Measurements from ENCODE around the gene GMDS.
"Not testable (repeated sequence)": the region's sequence is repeated elsewhere in the genome, so short reads cannot be mapped to it uniquely, and the experiment has no call there.

The GMDS gene

DNA sequence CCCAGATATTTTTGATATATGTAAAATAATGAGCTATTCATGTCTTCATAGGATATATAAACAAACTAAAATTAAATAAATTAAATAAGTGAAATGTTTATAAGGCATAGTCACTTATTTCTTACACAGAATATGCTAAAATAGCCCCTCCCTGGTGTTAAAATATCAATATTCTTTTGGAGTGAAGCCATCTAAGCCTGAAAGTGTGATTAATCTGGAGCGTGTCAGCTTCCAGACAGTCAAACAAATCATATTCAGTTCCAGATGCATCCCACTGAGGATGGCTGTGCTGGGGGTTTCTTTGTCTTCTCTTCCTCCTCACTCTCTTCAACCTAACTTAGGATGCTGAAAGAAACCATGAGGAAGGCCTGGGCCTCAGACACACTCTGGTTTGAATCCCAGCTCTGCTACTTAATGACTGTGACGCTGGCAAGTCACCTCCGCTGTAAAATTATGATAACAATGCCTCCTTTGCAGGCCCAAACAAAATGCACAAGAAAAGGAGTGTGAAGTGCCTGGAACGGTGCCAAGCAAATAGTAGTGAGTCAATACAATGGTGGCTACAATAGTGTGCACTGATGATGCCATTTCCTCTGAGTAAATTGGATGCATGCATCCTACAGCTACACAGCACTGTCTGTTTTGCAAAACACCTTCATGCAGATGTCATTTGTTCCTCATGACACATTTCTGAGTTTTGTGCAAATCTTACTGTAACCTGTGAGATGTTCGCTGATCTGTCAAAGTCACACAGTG, 474.3 kb downstream of the GMDS start:
- peak; percentile 12 for DNase-seq (ENCODE audit: low read depth)

DNA sequence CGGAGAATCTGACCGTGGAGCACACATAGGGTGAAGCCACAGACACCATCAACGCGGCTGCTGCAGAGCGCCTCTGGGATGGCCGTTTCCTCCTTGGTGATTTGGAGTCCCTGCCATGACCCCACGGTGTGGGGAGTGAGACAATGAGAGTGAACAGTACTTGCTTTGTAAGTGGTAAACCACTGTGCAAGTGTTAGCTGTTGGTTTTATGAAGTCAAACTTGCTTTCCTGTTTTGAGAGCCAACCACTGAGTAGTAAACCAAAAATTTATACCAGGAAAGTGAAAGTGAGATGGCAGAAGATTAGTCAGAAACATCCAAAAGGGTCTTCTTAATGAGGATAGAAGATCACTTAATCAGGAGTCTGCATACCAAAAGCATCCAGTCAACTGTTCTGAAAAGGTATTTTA, 475.0 kb downstream of the GMDS start:
- peak; percentile 29 for DNase-seq (ENCODE audit: low read depth)

- DNase-seq (ENCODE audit: low read depth): no peak
These were observed 477.7 kb downstream of the GMDS start for GRCh38 chr6:1767481-1768246.

DNA sequence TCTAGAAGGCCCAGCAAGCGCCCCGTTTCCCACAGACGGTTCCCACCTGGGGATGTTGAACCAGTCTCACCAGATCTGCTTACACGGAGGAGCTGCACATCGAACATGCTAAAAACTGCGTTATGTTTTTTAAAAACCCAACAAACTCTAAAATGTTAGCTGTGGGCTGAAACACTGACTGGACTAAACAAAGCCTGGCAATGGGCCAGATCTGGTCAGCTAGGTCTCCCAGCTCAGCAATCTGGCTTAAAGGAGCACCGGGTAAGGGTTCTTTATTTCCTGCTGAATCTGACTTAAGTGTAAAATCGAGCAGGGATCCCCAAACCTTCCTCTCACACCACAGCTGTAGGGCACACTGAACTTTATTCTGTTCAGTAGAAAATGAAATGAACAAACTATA, 478.8 kb downstream of the GMDS start:
- no peak for DNase-seq (ENCODE audit: low read depth)

GRCh38 chr6:1765160-1765903, 480.1 kb downstream of the GMDS start:
- no peak for DNase-seq (ENCODE audit: low read depth)

- DNase-seq (ENCODE audit: low read depth): no peak
These were observed 480.9 kb downstream of the GMDS start for GRCh38 chr6:1764397-1764987.

- no peak for DNase-seq (ENCODE audit: low read depth)
These were observed 482.0 kb downstream of the GMDS start for GRCh38 chr6:1763404-1763803.

DNA sequence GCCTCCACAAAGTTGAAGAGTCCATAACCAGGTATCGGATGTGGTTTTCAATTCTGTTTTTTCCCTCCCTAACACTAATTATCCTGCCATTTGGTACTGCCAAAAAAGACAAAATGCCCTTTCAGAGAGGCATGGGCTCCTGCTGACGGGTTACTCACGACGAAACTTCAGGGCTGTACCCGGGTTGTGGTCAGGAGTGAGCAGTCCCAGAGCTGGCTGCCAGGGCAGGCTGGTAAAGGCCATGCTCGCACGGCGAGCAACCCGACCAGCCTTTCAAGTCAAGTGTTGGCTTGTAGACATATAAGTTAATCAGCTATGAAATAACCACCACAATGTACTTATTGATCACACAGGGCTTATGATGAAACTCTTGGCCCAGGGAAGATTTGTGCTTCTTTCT, 483.2 kb downstream of the GMDS start:
- no peak for DNase-seq (ENCODE audit: low read depth)

GRCh38 chr6:1761477-1761877, 483.9 kb downstream of the GMDS start:
- DNase-seq (ENCODE audit: low read depth): no peak

DNA sequence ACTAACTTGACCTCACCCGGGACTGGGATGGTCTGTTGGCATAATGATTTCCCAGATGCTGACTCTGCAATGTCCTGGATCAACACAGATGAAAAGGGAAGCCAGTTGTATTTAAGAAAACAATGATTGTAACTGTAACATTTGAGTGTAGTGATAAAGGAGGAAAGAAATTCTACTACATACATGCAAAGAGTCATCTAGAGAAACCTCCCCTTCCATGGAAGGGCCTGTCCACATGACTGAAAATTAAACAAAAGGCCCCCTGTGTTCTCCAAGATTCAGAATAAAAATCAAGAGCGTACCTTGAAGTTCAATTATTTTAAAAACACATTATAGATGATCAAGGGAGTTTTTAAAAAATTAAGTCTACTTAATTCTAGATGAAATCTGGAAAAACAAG, 484.5 kb downstream of the GMDS start:
- no peak for DNase-seq (ENCODE audit: low read depth)

- DNase-seq (ENCODE audit: low read depth): no peak
These were observed 485.5 kb downstream of the GMDS start for GRCh38 chr6:1759870-1760269.

DNA sequence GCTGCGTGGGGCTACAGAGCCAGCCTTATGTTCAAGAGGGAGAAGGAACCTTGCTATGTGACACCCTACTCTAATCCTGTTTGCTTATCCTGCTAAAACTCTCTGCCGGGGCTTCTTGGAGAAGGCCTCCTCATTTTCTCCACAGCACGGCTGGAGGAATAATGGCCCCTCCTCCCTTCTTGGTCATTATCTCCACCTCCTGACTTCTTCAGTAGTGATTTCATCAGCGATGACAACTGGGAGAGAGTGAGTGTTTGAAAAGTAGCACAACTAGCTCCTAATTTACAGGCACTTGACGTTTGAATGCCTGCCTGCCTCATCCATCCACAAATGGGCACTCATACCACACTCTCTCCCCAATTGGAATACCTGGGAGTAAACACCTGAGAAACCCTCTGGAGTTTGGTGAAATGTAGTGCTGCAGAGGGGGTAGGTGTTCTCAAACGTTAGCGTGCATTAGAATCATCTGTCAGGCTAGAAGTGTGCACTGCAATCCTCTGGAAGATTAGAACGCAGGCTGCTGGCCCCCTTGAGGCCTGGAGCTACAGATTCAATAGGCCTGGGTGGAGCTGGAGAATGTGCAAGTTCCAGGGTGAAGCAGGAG, 487.2 kb downstream of the GMDS start:
- DNase-seq (ENCODE audit: low read depth): no peak

DNA sequence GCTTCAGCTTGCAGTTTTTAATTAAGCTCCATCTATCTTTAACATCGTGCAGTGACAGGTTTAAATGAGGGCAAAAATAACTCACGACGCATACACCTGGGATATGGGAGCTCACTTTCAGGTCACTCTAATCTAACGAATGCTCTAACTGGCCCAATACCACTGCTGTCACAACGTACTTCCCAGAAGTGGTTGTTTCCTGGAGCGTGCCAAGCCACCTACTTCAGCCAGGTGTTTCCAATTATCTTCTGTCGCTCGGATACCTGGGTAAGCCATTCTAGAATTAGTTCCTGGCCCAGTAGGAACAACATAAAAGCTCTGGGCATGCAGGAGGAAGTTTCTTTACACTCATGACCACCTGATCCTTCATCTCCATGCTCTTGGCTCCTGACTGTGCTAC, 488.3 kb downstream of the GMDS start:
- DNase-seq (ENCODE audit: low read depth): no peak

GRCh38 chr6:1756472-1757129, 488.8 kb downstream of the GMDS start:
- no peak for DNase-seq (ENCODE audit: low read depth)

- not testable (repeated sequence) for DNase-seq (ENCODE audit: low read depth)
These were observed 494.3 kb downstream of the GMDS start for GRCh38 chr6:1751063-1751462.

GRCh38 chr6:1749041-1749440, 496.4 kb downstream of the GMDS start:
- no peak for DNase-seq (ENCODE audit: low read depth)

GRCh38 chr6:1747531-1747930, 497.9 kb downstream of the GMDS start:
- no peak for DNase-seq (ENCODE audit: low read depth)

DNA sequence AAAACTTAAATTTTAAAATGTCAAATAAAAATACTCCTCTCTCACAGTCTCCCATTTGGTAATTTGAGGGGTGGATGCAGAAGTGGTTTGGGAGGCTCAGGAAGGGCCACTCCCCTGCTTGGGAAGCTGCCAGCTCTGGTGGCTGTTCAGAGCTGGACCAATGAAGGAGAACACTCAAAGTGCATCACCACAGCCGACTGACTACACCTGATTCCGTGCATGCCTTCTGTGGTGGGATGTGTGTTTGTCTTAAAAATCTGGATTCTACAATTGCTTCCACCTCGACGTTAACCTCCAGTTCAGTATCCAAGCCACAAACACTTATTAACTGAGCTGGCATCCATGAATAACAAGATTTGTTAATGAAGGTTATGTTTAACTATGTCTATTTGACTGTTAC, 498.4 kb downstream of the GMDS start:
- no peak for DNase-seq (ENCODE audit: low read depth)

DNA sequence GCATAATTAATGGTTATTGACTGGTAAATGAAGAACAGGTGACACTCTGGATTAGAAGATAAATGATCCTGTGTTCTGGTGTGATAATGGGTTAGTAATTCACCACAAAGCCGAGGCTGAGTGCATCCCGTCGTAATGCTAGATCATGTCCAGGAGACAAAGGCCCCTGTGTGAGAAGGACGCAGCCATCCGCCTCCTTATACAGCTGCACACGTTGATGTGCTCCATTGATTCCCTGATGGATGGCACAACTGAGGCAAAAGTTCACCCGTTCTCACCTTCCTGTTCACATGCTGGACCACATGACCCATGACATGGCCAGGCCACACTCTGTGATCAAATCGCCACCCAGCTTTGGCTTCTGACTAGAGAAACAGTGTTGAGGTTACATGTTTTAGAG, 499.6 kb downstream of the GMDS start:
- DNase-seq (ENCODE audit: low read depth): no peak

DNA sequence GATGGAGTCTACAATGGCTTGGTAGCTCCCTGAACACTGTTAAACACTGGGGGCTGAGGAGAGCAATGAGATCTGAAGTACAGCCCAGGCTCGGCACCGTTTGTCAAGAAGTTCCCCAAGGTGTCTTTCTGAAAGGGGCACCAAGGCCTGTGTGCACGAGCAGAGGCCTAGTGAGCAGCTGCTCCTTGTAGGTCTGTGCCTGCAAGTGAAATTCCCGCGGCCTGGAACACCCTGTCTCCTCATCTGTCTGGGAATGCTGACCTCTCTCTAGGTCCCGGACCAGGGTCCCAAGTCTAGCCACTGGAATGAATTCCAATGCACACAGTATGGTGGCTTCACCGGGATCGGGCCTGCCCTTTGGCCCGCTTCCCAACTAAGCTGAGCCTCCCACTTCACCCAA, 500.9 kb downstream of the GMDS start:
- DNase-seq (ENCODE audit: low read depth): no peak

DNA sequence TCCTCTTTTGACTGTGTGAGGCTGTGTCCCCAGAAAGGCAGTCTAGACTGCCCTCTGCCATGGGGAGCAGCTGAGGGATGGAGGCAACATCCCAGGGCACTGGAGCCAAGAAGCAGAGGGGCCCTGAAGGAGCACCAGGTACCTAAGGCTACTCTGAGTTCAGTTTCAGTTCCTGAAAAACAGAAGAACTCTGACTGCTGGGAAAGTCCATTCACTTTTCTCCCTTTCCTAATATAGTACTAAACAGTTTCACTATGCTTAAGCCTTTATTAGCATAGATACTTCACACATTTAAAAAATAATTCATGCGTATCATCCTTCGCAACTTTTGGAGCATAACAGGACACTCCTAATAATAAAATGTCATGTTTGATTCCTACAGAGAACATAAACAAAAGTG, 505.7 kb downstream of the GMDS start:
- no peak for DNase-seq (ENCODE audit: low read depth)

- no peak for DNase-seq (ENCODE audit: low read depth)
These were observed 506.2 kb downstream of the GMDS start for GRCh38 chr6:1739220-1739619.

Measured in activated T-cell treated with anti-CD3 and anti-CD28 coated beads for 24 hours (primary cell).